ENCODE data around the gene UBA1.

Gene UBA1

GRCh38 chrX:47239199-47239598 lies 45.6 kb downstream of the UBA1 start:
- H3K27ac ChIP-seq (ENCODE audit: low read depth, low read length), result no peak overlapping the region
- peaks cover 12% of the 10 kb centered on the region for H3K79me2 ChIP-seq (ENCODE audit: control insufficient read depth, insufficient read depth, low read length)
- no CpG with 5 or more reads among the region's 8 CpGs for WGBS (ENCODE audit: extremely low coverage, insufficient coverage, low lambda C conversion rate)
- H2BK5ac ChIP-seq (ENCODE audit: low read length), result no peak overlapping the region
- H3K79me1 ChIP-seq (ENCODE audit: low read length), result peaks cover 2% of the 10 kb centered on the region
- H3K4me1 ChIP-seq (ENCODE audit: control insufficient read depth, low read depth, low read length), result no peaks in the 10 kb centered on the region
- no peak overlapping the region for H2BK120ac ChIP-seq (ENCODE audit: low read depth, low read length)
- no peak overlapping the region for H4K5ac ChIP-seq (ENCODE audit: low read length)
- no peaks in the 10 kb centered on the region for H3K27me3 ChIP-seq (ENCODE audit: insufficient read depth, low read length, poor library complexity)
- no peak overlapping the region for H3K4me2 ChIP-seq (ENCODE audit: low read length)
- DNase-seq, result no peak
- no peak overlapping the region for H3K23ac ChIP-seq (ENCODE audit: low read length)
- H2BK15ac ChIP-seq (replicated peaks; ENCODE audit: low read depth), result no peak overlapping the region
- H3K4ac ChIP-seq (ENCODE audit: low read depth, low read length), result no peak overlapping the region
- H3K4me3 ChIP-seq (ENCODE audit: low read length), result no peak overlapping the region
- H4K8ac ChIP-seq (ENCODE audit: low read depth, low read length), result no peak overlapping the region
- H2AK5ac ChIP-seq (ENCODE audit: low read length), result no peak overlapping the region
- no peak overlapping the region for H3K9ac ChIP-seq (ENCODE audit: low read length)
- H3K18ac ChIP-seq (ENCODE audit: low read length), result no peak overlapping the region
- no peak overlapping the region for H3K56ac ChIP-seq (ENCODE audit: low read length)
- peaks cover 1% of the 10 kb centered on the region for H3K36me3 ChIP-seq (ENCODE audit: control insufficient read depth, insufficient read depth, low read length)

- Histone ChIP-seq H3K9ac (ENCODE audit: low read length) (no peak overlapping the region), H3K4me2 (ENCODE audit: low read length) (no peak overlapping the region), H2BK5ac (ENCODE audit: low read length) (no peak overlapping the region), H3K4me3 (ENCODE audit: low read length) (no peak overlapping the region), H3K23ac (ENCODE audit: low read length) (no peak overlapping the region), H3K79me2 (ENCODE audit: control insufficient read depth, insufficient read depth, low read length) (peaks cover 12% of the 10 kb centered on the region), H3K27ac (ENCODE audit: low read depth, low read length) (no peak overlapping the region), H2AK5ac (ENCODE audit: low read length) (no peak overlapping the region), H3K18ac (ENCODE audit: low read length) (no peak overlapping the region), H3K27me3 (ENCODE audit: insufficient read depth, low read length, poor library complexity) (no peaks in the 10 kb centered on the region), H3K79me1 (ENCODE audit: low read length) (peaks cover 2% of the 10 kb centered on the region), H2BK120ac (ENCODE audit: low read depth, low read length) (no peak overlapping the region), H3K4me1 (ENCODE audit: control insufficient read depth, low read depth, low read length) (no peaks in the 10 kb centered on the region), H3K36me3 (ENCODE audit: control insufficient read depth, insufficient read depth, low read length) (peaks cover 1% of the 10 kb centered on the region), H2BK15ac (replicated peaks; ENCODE audit: low read depth) (no peak overlapping the region), H3K4ac (ENCODE audit: low read depth, low read length) (no peak overlapping the region), H3K56ac (ENCODE audit: low read length) (no peak overlapping the region), H4K5ac (ENCODE audit: low read length) (no peak overlapping the region), H4K8ac (ENCODE audit: low read depth, low read length) (no peak overlapping the region)
- WGBS (ENCODE audit: extremely low coverage, insufficient coverage, low lambda C conversion rate), result no CpG with 5 or more reads among the region's 12 CpGs
- DNase-seq, result no peak
These were observed 46.4 kb downstream of the UBA1 start for GRCh38 chrX:47239898-47240545.

GRCh38 chrX:47240619-47241018 lies 47.0 kb downstream of the UBA1 start:
- WGBS (ENCODE audit: extremely low coverage, insufficient coverage, low lambda C conversion rate), result no CpG with 5 or more reads among the region's 7 CpGs
- peaks cover 1% of the 10 kb centered on the region for H3K36me3 ChIP-seq (ENCODE audit: control insufficient read depth, insufficient read depth, low read length)

GRCh38 chrX:47241201-47242011 lies 47.8 kb downstream of the UBA1 start:
- Histone ChIP-seq H3K4me1 (ENCODE audit: control insufficient read depth, low read depth, low read length) (no peaks in the 10 kb centered on the region), H2BK15ac (replicated peaks; ENCODE audit: low read depth) (no peak overlapping the region), H3K18ac (ENCODE audit: low read length) (no peak overlapping the region), H3K4ac (ENCODE audit: low read depth, low read length) (no peak overlapping the region), H2AK5ac (ENCODE audit: low read length) (no peak overlapping the region), H2BK120ac (ENCODE audit: low read depth, low read length) (no peak overlapping the region), H3K79me1 (ENCODE audit: low read length) (peaks cover 2% of the 10 kb centered on the region), H3K23ac (ENCODE audit: low read length) (no peak overlapping the region), H3K56ac (ENCODE audit: low read length) (no peak overlapping the region), H4K5ac (ENCODE audit: low read length) (no peak overlapping the region), H3K4me2 (ENCODE audit: low read length) (no peak overlapping the region), H3K27me3 (ENCODE audit: insufficient read depth, low read length, poor library complexity) (no peaks in the 10 kb centered on the region), H3K36me3 (ENCODE audit: control insufficient read depth, insufficient read depth, low read length) (peaks cover 1% of the 10 kb centered on the region), H3K9ac (ENCODE audit: low read length) (no peak overlapping the region), H3K4me3 (ENCODE audit: low read length) (no peak overlapping the region), H4K8ac (ENCODE audit: low read depth, low read length) (no peak overlapping the region), H3K27ac (ENCODE audit: low read depth, low read length) (no peak overlapping the region), H3K79me2 (ENCODE audit: control insufficient read depth, insufficient read depth, low read length) (peaks cover 2% of the 10 kb centered on the region), H2BK5ac (ENCODE audit: low read length) (no peak overlapping the region)
- WGBS (ENCODE audit: extremely low coverage, insufficient coverage, low lambda C conversion rate), result no CpG with 5 or more reads among the region's 18 CpGs
- DNase-seq, result no peak

More at GRCh38 chrX:47240619-47241018, 47.0 kb downstream of the UBA1 start:
- Histone ChIP-seq H2BK15ac (replicated peaks; ENCODE audit: low read depth) (no peak overlapping the region), H3K18ac (ENCODE audit: low read length) (no peak overlapping the region), H3K79me2 (ENCODE audit: control insufficient read depth, insufficient read depth, low read length) (peaks cover 8% of the 10 kb centered on the region), H3K23ac (ENCODE audit: low read length) (no peak overlapping the region), H2BK5ac (ENCODE audit: low read length) (no peak overlapping the region), H3K4me1 (ENCODE audit: control insufficient read depth, low read depth, low read length) (no peaks in the 10 kb centered on the region), H3K9ac (ENCODE audit: low read length) (no peak overlapping the region), H3K27me3 (ENCODE audit: insufficient read depth, low read length, poor library complexity) (no peaks in the 10 kb centered on the region), H2AK5ac (ENCODE audit: low read length) (no peak overlapping the region), H4K8ac (ENCODE audit: low read depth, low read length) (no peak overlapping the region), H3K79me1 (ENCODE audit: low read length) (peaks cover 2% of the 10 kb centered on the region), H2BK120ac (ENCODE audit: low read depth, low read length) (no peak overlapping the region), H3K4me3 (ENCODE audit: low read length) (no peak overlapping the region), H3K27ac (ENCODE audit: low read depth, low read length) (no peak overlapping the region), H4K5ac (ENCODE audit: low read length) (no peak overlapping the region), H3K56ac (ENCODE audit: low read length) (no peak overlapping the region), H3K4me2 (ENCODE audit: low read length) (no peak overlapping the region), H3K4ac (ENCODE audit: low read depth, low read length) (no peak overlapping the region)
- DNase-seq, result no peak

- H3K27me3 ChIP-seq (ENCODE audit: insufficient read depth, low read length, poor library complexity), result no peaks in the 10 kb centered on the region
- WGBS (ENCODE audit: extremely low coverage, insufficient coverage, low lambda C conversion rate), result no CpG with 5 or more reads among the region's 10 CpGs
- H3K23ac ChIP-seq (ENCODE audit: low read length), result no peak overlapping the region
- H3K79me2 ChIP-seq (ENCODE audit: control insufficient read depth, insufficient read depth, low read length), result peaks cover under 1% of the 10 kb centered on the region
- H2BK15ac ChIP-seq (replicated peaks; ENCODE audit: low read depth), result no peak overlapping the region
- H4K8ac ChIP-seq (ENCODE audit: low read depth, low read length), result no peak overlapping the region
- H2AK5ac ChIP-seq (ENCODE audit: low read length), result no peak overlapping the region
- H2BK5ac ChIP-seq (ENCODE audit: low read length), result no peak overlapping the region
- H3K36me3 ChIP-seq (ENCODE audit: control insufficient read depth, insufficient read depth, low read length), result peaks cover 1% of the 10 kb centered on the region
- H3K4me1 ChIP-seq (ENCODE audit: control insufficient read depth, low read depth, low read length), result no peaks in the 10 kb centered on the region
- no peak for DNase-seq
- H2BK120ac ChIP-seq (ENCODE audit: low read depth, low read length), result no peak overlapping the region
- H3K27ac ChIP-seq (ENCODE audit: low read depth, low read length), result no peak overlapping the region
- H3K4me3 ChIP-seq (ENCODE audit: low read length), result no peak overlapping the region
- H3K56ac ChIP-seq (ENCODE audit: low read length), result no peak overlapping the region
- no peak overlapping the region for H3K4ac ChIP-seq (ENCODE audit: low read depth, low read length)
- peaks cover 2% of the 10 kb centered on the region for H3K79me1 ChIP-seq (ENCODE audit: low read length)
- no peak overlapping the region for H3K9ac ChIP-seq (ENCODE audit: low read length)
- no peak overlapping the region for H3K18ac ChIP-seq (ENCODE audit: low read length)
- H3K4me2 ChIP-seq (ENCODE audit: low read length), result no peak overlapping the region
- no peak overlapping the region for H4K5ac ChIP-seq (ENCODE audit: low read length)
These were observed 48.7 kb downstream of the UBA1 start for GRCh38 chrX:47242321-47242720.
